IMR-90 (cell line): ENCODE results near the gene KRTCAP2. TPM values are rescaled to one million over a fixed set of nuclear protein-coding genes. Genes with fewer than 3 reads are reported as not detected.

Experiments used
- ATAC-seq: fragments of 200-7000 bp; cut with Tn5 transposase; 2 replicates; pipeline ENCODE4 v1.9.1; 2020; ENCODE audit warnings: low read depth, mild to moderate bottlenecking, moderate library complexity
- BruUV-seq: library from RNA; stranded (reverse); fragments of 400-500 nt; replicated peaks from 2 replicates; lab custom pipeline; 2021; lab: Mats Ljungman, UMichigan
- CTCF ChIA-PET: fragments of 300-600 bp; formaldehyde crosslinking; extraction: SDS; loops from one replicate; lab custom pipeline; 2021; ENCODE audit warnings: antibody characterized with exemption; lab: Yijun Ruan, JAX
- POLR2A ChIA-PET: fragments of 300-600 bp; sonication (Branson Sonifier 250); formaldehyde crosslinking; loops from one replicate; lab custom pipeline; 2022; ENCODE audit warnings: antibody characterized with exemption; ENCODE audit not compliant: unreplicated experiment; lab: Charles Lee
- DNase-seq: peaks from one replicate; pipeline ENCODE4 v3.0.0; 2013
- H2AFZ ChIP-seq: replicated peaks from 2 replicates; pipeline ENCODE3; 2013; ENCODE audit warnings: low read length, mild to moderate bottlenecking; ENCODE audit not compliant: poor library complexity
- H2AK5ac ChIP-seq: 2 replicates; pipeline ENCODE4 v1.6.1; 2013; ENCODE audit warnings: low read depth, low read length, inconsistent platforms
- H2AK9ac ChIP-seq: replicated peaks from 2 replicates; pipeline ENCODE3; 2013; ENCODE audit warnings: mild to moderate bottlenecking, low read depth, low read length, moderate library complexity; ENCODE audit not compliant: poor library complexity
- H2BK120ac ChIP-seq: 2 replicates; pipeline ENCODE4 v1.6.1; 2013; ENCODE audit warnings: low read depth, low read length, inconsistent platforms
- H2BK15ac ChIP-seq: 3 replicates; pipeline ENCODE4 v1.6.1; 2013; ENCODE audit warnings: low read depth, low read length, inconsistent platforms
- H2BK20ac ChIP-seq: 2 replicates; pipeline ENCODE4 v1.6.1; 2013; ENCODE audit warnings: low read depth, mild to moderate bottlenecking, inconsistent platforms, low read length, moderate library complexity
- H2BK5ac ChIP-seq: 2 replicates; pipeline ENCODE4 v1.6.1; 2013; ENCODE audit warnings: mild to moderate bottlenecking, low read depth, low read length, inconsistent platforms; ENCODE audit not compliant: poor library complexity, severe bottlenecking
- H3K14ac ChIP-seq: replicated peaks from 2 replicates; pipeline ENCODE4 v1.6.1; 2013; ENCODE audit warnings: low read depth, low read length, inconsistent platforms
- H3K18ac ChIP-seq: 2 replicates; pipeline ENCODE4 v1.6.1; 2013; ENCODE audit warnings: low read depth, low read length, control low read depth
- H3K23ac ChIP-seq: 2 replicates; pipeline ENCODE4 v1.6.1; 2013; ENCODE audit warnings: low read depth, low read length, inconsistent platforms
- H3K27ac ChIP-seq: 2 replicates; pipeline ENCODE4 v1.5.1; 2013; ENCODE audit warnings: mild to moderate bottlenecking, control low read depth, low read length; ENCODE audit not compliant: insufficient read depth
- H3K27me3 ChIP-seq: 2 replicates; pipeline ENCODE4 v1.6.1; 2013; ENCODE audit warnings: low read length; ENCODE audit not compliant: control insufficient read depth, insufficient read depth
- H3K36me3 ChIP-seq: 2 replicates; pipeline ENCODE4 v1.6.1; 2013; ENCODE audit warnings: low read length, mixed read lengths; ENCODE audit not compliant: control insufficient read depth, insufficient read depth
- H3K4ac ChIP-seq: 2 replicates; pipeline ENCODE4 v1.6.1; 2013; ENCODE audit warnings: low read depth, low read length, inconsistent platforms
- H3K4me1 ChIP-seq: 2 replicates; pipeline ENCODE4 v1.6.1; 2013; ENCODE audit warnings: low read length, mixed read lengths; ENCODE audit not compliant: control insufficient read depth, insufficient read depth
- H3K4me2 ChIP-seq: 2 replicates; pipeline ENCODE4 v1.6.1; 2013; ENCODE audit warnings: low read depth, mild to moderate bottlenecking, control low read depth, low read length, moderate library complexity
- H3K4me3 ChIP-seq: 2 replicates; pipeline ENCODE4 v1.5.1; 2013; ENCODE audit warnings: low read depth, mild to moderate bottlenecking, control low read depth, low read length, moderate library complexity; ENCODE audit not compliant: insufficient read depth
- H3K56ac ChIP-seq: 2 replicates; pipeline ENCODE4 v1.6.1; 2013; ENCODE audit warnings: low read length, inconsistent platforms; ENCODE audit not compliant: insufficient read depth; ENCODE audit errors: extremely low read depth
- H3K79me1 ChIP-seq, 2 experiments: 2 replicates each; pipeline ENCODE4 v1.6.1; 2013; ENCODE audit warnings: low read length in 2 of 2, inconsistent platforms in 1 of 2, low read depth in 1 of 2
- H3K9ac ChIP-seq: 2 replicates; pipeline ENCODE4 v1.6.1; 2013; ENCODE audit warnings: low read depth, low read length, control low read depth
- H3K9me1 ChIP-seq: 2 replicates; pipeline ENCODE4 v1.6.1; 2013; ENCODE audit warnings: low read length, inconsistent platforms; ENCODE audit not compliant: insufficient read depth
- H3K9me3 ChIP-seq: 2 replicates; pipeline ENCODE4 v1.6.1; 2013; ENCODE audit warnings: low read length; ENCODE audit not compliant: control insufficient read depth, insufficient read depth
- H4K20me1 ChIP-seq: 2 replicates; pipeline ENCODE4 v1.6.1; 2013; ENCODE audit warnings: low read length, inconsistent platforms; ENCODE audit not compliant: insufficient read depth
- H4K5ac ChIP-seq: 2 replicates; pipeline ENCODE4 v1.6.1; 2013; ENCODE audit warnings: mild to moderate bottlenecking, low read depth, low read length, control low read depth
- H4K8ac ChIP-seq, 2 experiments: 2 replicates each; pipeline ENCODE4 v1.6.1; 2013; ENCODE audit warnings: low read depth in 2 of 2, low read length in 2 of 2, control low read depth in 1 of 2, inconsistent platforms in 1 of 2
- H4K91ac ChIP-seq: 2 replicates; pipeline ENCODE4 v1.6.1; 2013; ENCODE audit warnings: low read depth, low read length, inconsistent platforms; ENCODE audit not compliant: insufficient read depth
- RAD21 ChIP-seq: IDR thresholded peaks from 2 replicates; pipeline ENCODE4 v1.6.1; 2012; ENCODE audit warnings: low read length, improper control_type of control experiment
- RCOR1 ChIP-seq: IDR thresholded peaks from 2 replicates; pipeline ENCODE4 v1.6.1; 2012; ENCODE audit warnings: mild to moderate bottlenecking, low read length, improper control_type of control experiment; ENCODE audit not compliant: insufficient replicate concordance
- WGBS, 2 experiments: methylation state at CpG; one replicate each; pipeline versions ENCODE4 v1.1.5 to v1.1.7; 2013; ENCODE audit warnings: missing lambda C conversion rate in 2 of 2; ENCODE audit not compliant: insufficient read length in 1 of 2; ENCODE audit errors: extremely low coverage in 2 of 2; 5-methylcytosine and 5-hydroxymethylcytosine counted together
- dilution Hi-C: fragments of 300-500 bp; cut with HindIII; formaldehyde crosslinking; loops from one replicate; pipeline ENCODE4 v1.14.3; 2018; ENCODE audit warnings: low sequenced_read_pairs; ENCODE audit not compliant: unreplicated experiment
- in situ Hi-C: fragments of 300-500 bp; cut with MboI; formaldehyde crosslinking; loops from 3 replicates; pipeline ENCODE4 v1.14.3; 2019; ENCODE audit warnings: low sequenced_read_pairs, inconsistent platforms, mixed read lengths
- intact Hi-C: fragments of 100-400 bp; cut with micrococcal nuclease; formaldehyde crosslinking; loops from 2 replicates; pipeline ENCODE4 v1.10.0; 2022
- polyA plus RNA-seq, 3 experiments: library from polyadenylated mRNA; depleted of rRNA; stranded (reverse); fragments of >200 nt; gene quantifications; 2 replicates each; pipeline ENCODE4 v1.2.3, GENCODE V29; 2012; ENCODE audit warnings: low replicate concordance in 1 of 3
- total RNA-seq: library from RNA; depleted of rRNA; stranded (reverse); fragments of >200 nt; gene quantifications from 2 replicates; pipeline ENCODE4 v1.2.3, GENCODE V29; 2012

KRTCAP2 gene
- total and polyA plus RNA-seq, 2 of the 4 experiments (the other 2 are of a cell fraction) = 76.7 to 232 TPM

GRCh38 chr1:155124503-155125463 is 48.3 kb downstream of the KRTCAP2 start:
- no peak overlapping the region for H3K4me2 ChIP-seq
- peak; percentile 38 for DNase-seq

More at GRCh38 chr1:155124503-155125463, 48.3 kb downstream of the KRTCAP2 start:
- Histone ChIP-seq H2BK15ac (no peak overlapping the region), H3K4ac (no peak overlapping the region), H3K9me1 (peaks cover 8% of the 10 kb centered on the region; the same call in 1 of the 2 replicates), H3K79me1 (no peaks in the 10 kb centered on the region), H4K91ac (no peak overlapping the region), H2BK5ac (no peak overlapping the region), H3K23ac (no peak overlapping the region), H2AK9ac (no peak overlapping the region), H2BK120ac (no peak overlapping the region), H2AK5ac (peak overlapping the region; percentile 57; the same call in 1 of the 2 replicates), H3K4me1 (peaks cover 19% of the 10 kb centered on the region), H3K9me3 (no peaks in the 10 kb centered on the region), H3K56ac (no peak overlapping the region), H3K18ac (no peak overlapping the region), H2AFZ (peak overlapping the region; percentile 29), H3K27ac (no peak overlapping the region), H3K4me3 (no peak overlapping the region), H4K8ac (no peak overlapping the region), H3K27me3 (peaks cover 59% of the 10 kb centered on the region), H3K36me3 (no peaks in the 10 kb centered on the region), H2BK20ac (no peak overlapping the region), H4K5ac (no peak overlapping the region), H3K14ac (no peak overlapping the region), H4K20me1 (peaks cover 2% of the 10 kb centered on the region), H3K9ac (no peak overlapping the region)
- 77% methylated on average over 5 of the region's 16 CpGs; no CpG with 5 or more reads in 1 of the 2 experiments for WGBS, 2 experiments
- no TSS peak for BruUV-seq
- ATAC-seq = no peak
- dilution Hi-C loops = no loop called here
- ChIA-PET POLR2A (interaction anchor here (0.6 kb wide), 1 partner anchor 14 kb away, joined by 11 read pairs; no protein-coding TSS in a partner anchor), CTCF (no interaction called here)
- intact Hi-C loops = loop anchor here (5.0 kb wide), 1 partner anchor 32 kb away; no protein-coding TSS in a partner anchor
- in situ Hi-C loops = no loop called here
- TF ChIP-seq RCOR1 (no peak), RAD21 (no peak)
